ENCODE data around the gene SNCAIP.

SNCAIP gene

DNA sequence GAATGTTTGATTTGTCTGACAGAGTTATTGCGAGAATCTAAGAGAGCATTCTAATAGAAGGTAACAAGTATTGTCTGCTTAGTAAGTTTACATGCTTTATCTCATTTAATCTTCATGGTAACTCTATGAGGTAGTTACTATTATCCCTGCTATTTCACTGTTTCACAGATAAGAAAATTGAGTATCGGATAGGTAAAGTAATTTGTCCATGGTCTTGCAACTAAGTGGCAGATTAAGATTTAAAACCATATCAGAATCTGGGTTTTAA, 118.2 kb downstream of the SNCAIP start:
- no peak for DNase-seq

DNA sequence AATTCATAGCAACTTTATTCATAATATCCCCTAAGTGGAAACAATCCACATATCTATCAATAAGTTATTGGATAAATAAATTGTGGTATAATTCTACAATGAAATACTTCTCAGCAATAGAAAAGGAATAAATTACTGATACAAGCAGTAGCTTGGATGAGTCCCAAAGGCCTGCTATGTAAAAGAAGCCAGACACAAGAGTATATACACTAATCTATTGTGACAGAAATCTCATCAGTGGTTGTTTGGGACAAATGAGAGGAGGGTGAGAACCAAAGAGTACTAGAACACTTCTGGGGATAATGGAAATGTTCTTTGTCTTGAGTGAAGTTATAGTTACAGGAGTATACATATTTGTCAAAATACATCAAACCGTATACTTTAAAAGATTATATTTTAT, 119.3 kb downstream of the SNCAIP start:
- DNase-seq = no peak

DNA sequence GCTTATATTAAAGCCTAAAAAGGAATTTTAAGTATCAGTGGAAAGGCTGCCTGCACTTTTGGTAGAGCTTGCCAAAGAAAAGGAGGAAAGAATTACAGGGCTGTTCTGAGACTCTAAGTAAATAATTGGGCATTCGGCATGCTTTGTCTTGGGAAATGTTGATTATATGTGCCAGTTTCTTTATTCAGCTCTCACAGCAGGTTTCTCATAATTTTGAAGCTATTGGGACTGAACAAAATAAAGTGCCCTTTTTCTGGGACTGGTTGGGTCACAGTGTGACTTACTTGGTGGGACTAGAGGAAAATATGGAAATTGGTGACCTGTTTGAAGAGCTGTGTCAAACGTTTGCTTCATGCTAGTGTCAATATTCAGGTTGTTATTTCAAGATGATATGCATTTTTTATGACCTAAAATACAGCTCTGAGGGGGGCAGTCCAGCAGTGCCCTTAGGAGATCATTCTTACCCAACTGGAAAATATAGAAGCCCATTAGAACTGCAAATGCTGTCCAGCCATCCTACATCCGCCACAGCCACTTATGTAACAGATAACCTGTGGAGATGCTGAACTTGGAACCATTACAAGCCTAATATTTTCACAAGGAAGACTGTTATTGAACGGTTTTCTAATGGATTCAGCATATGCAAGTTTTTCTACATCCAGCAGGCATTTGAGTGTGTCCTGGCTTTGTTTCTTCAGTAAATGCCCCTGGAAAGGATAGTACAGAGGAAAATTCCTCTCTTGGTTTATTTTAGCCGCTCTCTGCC, 122.4 kb downstream of the SNCAIP start:
- DNase-seq = no peak

DNA sequence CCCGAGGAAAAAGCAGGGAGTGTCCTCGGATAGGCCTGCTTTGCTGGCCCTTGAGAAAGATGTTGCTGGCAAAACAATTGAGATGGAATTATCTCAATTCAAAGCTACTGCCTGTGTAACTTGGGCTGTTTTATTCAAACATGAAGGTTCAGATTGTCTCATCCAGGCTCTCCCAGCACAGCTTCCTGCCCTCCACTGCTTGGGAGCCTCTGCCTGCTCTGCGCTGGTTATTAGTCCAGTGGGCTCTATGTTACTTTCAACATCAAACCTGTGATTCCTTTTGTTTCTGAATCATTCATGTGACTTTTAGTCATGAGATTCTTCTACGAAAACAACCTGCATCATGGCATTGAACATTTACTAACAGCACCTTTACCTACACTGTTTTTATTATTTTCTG, 123.2 kb downstream of the SNCAIP start:
- no peak for DNase-seq

DNA sequence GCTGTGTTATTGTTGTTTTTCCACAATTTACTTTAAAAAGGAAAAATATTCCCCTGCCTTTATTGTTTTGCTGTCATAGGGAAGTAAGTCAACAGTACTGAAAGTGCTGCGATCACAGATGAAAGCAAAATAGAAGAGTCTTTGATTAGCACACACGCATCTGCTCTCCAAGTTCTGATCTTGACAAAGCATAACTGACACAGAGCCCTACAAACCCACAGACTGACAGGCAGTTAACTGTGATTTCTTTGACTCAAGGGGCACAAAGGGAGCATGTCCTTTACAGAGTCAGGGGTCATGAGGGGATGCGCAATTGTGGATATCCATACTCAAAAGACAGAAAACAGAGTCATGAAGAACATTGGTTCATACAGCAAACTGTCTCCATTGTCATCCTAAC, 123.7 kb downstream of the SNCAIP start:
- no peak for DNase-seq

DNA sequence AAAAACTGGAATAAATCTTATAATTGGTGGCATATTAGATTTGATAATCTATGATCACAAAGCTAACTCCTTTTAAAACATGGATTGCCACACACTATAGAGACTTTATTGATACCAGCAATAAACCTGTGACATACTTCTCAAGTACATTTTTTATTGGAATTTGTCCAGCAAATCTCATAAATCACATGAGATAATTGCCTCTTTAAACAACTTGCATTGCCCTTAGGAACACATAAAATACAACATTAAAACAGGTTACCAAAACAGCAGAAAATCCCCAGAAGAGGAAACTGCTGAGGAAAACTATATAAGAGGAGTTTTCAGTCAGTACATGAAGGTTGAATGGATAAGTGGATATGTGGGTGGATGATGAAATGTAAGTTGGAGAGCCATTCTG, 124.6 kb downstream of the SNCAIP start:
- DNase-seq = peak; percentile 12

DNA sequence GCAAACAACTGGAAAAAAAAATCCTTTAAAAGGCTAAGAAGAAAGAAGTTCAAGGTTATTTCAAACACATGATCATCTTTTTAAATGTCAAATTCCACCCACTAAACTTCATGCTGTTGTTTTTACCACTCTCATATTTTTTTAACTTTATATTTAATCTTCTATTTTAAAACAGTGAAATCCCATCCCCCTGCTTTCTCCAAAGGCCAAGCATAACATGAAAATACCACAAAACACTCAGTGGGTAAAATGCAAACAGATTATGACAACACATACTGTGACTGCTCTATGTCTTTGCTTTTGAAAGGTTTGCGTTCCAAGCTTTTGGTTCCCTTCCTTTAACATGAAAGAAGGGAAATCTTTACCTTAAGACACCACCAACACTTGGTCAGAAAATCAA, 127.6 kb downstream of the SNCAIP start:
- no peak for DNase-seq

DNA sequence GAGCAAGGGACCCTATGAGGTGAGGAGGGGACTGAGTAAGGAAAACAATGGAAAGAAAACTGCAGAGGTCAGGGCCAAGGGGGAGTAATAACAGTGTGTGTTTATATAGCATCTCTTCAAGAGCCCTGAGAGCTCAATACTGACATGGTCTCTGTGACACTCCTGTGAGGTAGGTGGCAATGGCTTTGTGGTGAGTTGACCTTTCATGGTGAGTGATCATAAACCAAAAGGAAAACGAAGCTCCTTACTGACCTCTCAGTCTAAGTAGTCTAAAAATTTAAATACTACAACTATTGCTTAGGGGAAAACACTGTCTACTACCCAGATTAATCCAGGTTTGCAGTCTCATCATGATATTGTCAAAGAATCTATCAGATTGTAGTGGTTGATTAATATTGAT, 130.9 kb downstream of the SNCAIP start:
- DNase-seq = no peak

DNA sequence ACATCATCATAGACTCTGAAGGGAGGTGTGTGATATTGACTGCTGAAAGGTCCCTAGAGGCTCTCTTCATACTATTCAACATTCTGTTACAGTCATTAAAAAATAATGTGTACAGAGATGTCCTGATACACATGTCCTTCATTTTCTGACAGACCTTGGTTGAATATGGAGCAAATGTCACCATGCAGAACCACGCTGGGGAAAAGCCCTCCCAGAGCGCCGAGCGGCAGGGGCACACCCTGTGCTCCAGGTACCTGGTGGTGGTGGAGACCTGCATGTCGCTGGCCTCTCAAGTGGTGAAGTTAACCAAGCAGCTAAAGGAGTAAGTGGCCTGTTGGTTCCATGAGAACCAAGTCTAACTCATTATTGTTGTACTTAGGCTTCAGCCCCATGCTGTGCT, 132.4 kb downstream of the SNCAIP start:
- no peak for DNase-seq

DNA sequence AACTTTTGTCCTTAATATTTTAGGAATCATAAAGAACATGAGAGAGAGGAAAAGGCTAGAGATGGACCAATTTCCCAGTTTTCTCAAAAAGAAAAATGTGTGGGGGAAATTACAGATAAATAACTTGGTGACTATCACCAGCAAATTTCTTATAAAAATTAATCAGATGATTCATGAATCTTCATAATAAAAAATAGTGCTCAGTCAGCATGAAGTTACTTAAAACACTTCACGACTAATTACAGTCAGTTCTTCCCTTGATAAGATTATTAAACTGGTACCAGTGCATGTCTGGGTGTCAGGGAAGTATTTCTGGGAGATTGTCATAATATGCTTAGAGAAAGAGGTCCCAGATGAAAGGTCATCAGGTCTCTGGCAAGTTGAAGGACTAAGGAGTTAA, 133.0 kb downstream of the SNCAIP start:
- DNase-seq = no peak

DNA sequence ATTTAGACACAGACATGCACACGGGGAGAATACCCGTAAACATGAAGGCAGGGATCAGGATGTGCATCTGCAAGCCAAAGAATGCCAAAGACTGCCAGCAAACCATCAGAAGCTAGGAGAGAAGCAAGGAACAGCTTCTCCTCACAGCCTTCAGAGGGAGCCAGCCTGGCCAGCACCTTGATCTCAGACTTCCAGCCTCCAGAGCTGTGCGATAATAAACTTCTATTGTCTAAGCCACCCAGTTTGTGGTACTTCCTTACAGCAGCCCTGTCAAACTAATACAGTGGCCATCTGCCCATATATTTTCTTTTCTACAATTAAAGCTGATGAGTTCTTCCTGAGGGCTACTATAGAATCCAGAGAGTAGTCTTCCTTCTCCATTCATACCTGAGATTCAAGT, 135.0 kb downstream of the SNCAIP start:
- DNase-seq = no peak

DNA sequence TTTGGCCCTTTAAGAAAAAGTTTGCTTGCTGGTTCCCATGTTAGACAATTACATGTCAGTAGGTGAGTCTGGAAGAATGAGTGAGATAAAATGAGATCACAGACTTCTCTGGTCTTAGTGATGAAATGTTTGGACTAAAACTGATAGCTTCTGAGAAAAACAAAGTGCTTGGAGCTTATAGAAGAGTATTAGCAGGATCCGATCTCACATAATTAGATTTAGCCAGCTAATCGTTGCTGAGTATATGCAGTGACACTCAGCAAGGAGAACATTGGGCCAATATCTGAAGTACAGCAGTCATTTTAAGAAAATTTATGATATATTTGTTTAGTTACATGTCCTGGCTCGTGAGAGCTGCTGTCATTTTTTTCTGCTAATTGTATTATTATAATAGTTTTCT, 135.8 kb downstream of the SNCAIP start:
- DNase-seq = no peak

DNA sequence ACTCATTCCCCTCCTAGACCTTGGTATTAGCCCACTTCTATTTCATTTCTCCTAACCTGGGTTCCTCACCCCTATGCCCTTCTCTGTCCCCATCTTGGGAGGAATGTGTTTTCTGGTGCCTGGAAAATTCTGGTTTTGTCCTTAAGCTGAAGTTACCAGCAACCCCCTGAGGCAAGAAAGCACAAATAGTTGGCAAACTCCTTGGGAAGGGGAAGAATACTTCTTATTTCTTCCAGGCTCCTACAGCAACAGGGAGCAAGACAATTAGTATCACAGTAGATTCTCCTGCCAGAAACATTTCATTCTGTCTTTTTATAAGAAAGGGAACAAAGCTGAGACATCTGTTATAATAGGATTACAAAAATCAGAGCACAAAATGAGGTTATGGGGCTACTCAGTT, 142.5 kb downstream of the SNCAIP start:
- no peak for DNase-seq

DNA sequence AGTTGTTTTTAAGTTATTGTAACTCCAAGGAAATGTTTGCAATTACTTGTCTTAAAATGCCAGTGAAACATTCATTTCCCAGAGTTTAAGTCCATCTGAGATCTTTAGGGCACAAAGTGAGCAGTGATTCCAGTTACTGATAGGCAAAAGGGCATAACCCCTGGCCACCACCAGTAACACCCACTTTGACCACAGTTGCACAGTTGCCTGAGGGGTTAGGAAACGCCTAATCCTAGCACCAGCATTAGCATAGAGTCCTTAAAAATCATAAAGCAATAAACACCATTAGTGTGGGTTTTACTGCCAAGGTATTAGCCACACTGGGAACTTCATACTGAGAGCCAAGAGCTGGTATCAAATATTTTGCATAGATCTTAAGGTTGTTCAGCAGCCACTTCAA, 143.9 kb downstream of the SNCAIP start:
- DNase-seq = no peak

DNA sequence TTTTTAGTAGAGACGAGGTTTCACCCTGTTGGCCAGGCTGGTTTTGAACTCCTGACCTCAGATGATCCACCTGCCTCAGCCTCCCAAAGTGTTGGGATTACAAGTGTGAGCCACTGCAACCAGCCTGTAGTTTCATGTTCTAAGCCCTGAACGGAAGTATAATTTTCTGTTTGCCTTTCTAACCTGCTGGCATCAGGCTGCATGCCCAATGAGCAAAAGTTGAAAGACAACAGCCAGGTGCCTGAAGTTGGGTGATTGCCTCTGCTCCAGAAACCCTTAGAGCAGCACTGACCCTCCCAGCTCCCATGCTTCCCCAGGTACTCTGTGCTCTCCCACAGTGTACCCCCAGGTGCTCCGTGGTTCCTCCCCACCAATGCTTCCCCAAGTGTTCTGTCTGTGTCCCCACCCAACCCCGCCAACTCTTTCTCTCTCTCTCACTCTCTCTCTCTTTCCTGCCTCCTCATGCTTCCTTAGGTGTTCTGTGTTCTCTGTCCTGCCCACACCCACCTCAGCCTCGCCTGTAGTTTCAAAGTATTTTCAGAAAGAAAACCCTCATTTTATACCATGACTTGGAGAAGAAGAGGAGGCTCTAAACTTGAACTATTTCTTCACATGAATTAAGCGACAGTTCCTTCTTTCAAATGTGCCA, 145.3 kb downstream of the SNCAIP start:
- DNase-seq = no peak

DNA sequence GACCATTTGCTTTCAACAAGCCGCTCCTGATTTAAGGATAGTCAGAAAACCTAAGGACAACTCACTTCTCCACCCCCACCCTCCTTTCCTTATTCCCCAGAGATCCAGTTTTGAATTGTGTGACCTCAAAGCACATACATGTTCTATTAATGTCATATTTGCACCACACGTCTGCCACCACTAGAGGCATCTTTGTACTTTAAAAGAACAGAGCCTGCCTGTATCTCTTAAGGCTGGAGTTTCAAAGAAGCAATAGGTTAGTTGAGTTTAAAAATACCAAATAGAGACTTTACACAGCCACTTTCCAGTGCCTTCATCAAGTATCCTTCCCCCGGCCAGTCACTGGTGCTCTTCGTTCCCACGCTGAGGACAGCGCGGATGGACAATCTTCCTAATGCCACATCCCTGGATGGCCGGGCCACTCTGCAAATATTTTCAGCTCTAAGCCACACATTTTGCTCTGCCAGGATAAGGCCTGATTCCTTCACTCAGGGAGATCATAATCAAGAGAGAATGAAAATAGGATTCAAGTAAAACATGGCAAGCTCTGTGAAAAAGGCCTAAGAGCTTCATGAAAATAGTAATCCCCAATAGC, 146.3 kb downstream of the SNCAIP start:
- no peak for DNase-seq

DNA sequence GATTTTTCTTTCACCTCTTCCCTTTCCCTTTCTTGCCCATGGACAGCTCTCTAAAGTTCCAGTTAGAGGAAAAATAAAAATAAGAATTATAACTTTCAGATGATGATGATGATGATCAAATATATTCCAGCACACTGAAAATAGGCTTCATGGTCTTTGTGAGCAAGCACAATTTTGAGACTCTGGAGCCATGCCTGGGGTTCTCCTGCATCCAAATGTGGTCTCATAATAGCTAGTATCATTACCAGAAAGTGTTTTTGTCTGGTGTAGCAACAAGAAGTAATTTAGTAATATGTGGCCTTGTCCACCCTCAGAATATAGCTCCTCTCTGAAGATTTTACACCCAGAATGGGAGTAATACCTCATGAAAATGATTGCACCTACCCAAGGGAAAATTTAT, 150.4 kb downstream of the SNCAIP start:
- DNase-seq = no peak

DNA sequence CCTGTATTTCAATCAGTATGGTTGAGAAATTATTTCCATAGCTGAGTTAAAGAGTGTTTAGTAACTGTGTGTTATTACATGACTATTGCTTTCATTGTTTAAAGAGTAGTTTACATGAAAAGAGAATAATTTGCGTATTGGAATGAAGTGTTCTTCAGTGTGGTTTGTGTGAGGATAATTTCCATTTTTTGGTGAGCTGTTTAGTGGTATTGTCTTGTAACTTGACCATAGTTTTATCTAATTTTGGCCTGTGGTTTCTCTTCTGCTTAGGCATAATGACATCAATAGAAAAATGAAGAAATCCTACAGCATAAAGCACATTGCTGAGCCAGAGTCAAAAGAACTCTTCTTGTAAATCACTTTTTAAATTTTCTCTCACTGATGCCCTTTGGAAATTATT, 151.2 kb downstream of the SNCAIP start:
- no peak for DNase-seq

DNA sequence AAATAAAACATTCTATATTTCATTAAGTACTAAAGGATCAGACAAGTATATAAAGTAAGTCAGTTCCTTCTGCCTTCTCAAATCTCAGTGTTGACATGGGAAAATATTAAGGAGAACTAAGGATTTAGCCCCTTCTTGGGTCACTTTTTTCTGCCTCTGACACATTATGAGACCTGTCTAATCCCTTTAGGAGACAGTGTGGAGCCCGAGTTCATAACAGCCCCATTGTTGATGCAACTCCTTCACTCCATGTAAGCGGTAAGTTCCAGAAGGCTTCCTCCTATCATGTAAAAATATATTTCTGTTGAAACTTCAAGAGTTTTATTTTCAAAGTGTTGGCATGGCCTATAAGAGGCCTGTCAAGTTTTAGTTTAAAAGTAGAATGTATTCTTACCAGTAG, 152.2 kb downstream of the SNCAIP start:
- DNase-seq = no peak

DNA sequence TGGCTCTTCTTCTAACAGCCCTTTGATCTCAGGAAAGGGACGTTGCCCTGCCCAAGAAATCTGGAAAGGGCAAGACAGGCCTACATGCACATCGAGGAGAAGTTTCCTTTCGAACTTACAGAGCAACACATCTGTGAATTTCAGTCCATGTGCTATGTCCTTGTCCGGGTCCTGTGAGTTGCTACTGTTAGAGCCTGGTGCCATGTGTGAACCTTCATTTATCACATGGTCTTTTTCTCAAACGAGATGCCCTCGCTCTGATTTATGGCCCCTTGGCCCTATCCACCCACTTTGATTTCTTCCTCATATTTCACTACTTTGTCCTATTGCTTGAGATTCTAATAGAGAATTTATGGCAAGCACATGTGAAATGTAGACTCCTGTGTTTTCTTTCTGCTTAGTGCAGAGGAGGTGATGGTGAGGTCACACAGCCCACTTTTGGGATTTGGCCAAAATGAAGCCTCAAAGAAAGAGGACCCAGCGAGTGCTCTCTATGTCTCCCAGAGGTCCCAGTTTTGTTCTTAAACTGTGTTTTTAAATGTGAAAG, 153.1 kb downstream of the SNCAIP start:
- DNase-seq = no peak

DNA sequence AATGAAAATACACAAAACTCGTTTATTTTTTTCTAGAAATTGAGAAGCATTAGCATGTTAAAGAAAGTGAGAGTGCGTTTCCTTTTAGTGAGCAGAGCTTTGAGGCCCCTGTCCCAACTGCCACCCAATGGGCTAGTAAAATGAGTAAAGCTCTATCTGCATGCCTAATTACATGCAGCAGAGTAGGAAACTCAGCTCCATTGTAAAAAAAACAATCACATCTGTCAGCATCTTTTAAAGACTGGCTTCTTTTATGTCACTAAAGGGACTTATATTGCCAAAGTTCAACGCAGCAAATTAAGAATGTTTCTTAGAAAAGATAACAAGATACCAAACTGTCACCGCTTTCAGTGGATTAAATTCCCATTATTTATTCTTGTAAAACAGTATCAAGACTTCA, 154.0 kb downstream of the SNCAIP start:
- no peak for DNase-seq

DNA sequence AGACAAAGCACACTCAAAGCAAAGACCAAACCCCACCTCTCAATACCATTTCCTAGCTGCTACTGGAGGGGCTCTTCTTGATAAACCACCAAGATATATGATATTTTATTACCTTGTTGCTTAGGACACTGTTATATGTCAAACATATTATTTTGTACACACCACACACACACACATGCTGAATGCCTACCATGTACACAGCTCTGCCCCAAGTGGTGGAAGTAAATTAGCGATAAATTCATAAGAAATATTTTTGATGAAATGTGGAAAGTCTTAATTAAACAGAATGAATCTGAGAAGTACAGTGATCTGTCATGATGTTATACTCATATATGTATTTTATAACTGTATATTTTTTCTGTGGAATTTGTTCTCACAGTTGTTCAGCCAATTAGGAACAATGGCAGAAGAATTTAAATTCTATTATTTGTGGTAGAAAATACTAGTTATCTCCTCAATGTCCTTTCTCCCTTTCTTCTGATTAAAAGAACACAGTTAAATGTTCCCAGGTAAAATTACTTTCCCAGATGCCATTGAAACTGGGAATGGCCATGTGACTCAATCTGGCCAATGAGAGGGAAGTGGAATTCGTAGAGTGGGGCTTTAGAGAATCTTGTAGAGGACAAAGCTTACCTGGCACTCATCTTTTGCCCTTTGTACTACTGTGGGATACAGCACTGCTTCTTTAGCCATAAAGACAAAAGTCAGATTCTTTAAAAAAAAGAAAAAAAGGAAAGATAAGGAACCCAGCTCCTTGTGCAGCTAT, 156.5 kb downstream of the SNCAIP start:
- DNase-seq = no peak

DNA sequence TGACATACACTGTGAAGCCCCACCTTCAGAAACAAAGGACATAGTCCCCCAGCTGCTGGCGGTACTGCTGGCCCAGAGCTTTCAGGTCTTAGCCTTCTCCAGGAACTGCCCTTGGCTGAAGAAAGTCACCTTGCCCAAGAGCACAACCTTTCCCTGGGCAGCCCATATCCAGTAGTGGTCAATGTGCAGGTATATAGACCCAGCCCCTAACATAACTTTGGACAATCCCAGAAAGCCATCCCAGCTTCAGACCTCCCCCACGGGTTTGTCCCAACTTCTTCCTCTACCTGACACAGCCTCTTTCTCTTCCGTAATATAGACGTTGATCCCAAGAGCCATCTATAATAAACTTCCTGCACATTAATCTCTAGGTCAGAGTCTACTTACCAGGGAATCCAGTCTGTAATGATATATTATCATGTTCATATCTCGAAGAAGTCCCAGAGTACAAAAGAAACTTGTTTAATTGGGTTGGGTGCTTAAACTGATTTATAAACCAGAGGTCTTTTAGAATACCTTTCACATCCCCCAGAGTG, 157.4 kb downstream of the SNCAIP start:
- DNase-seq = no peak

DNA sequence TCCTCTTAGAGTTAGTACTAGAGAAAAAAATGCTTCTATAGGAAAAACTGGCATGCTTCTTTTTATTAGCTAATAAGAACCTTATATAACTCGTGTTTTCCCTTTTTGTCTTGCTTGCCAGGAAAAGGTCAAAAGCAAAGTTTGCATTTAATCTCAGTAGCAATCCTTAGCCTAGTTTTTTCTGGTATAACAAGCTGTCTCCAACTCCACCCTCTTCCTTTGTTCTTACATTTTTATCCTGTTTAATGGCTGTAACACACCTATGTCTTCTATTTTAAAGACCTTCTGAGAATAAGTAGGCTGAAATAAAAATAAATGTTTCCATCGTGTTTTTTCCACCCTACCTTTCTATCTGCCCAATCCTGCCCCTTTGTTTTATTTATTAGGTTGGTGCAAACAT, 158.3 kb downstream of the SNCAIP start:
- no peak for DNase-seq

Data from NCI-H2029 treated with DMSO at 0.1 percent for 48 hours (cell line).